Measurements from ENCODE around the gene HUWE1.

HUWE1 gene

GRCh38 chrX:53682885-53683555, 3.5 kb downstream of the HUWE1 start:
- H3K36me3 ChIP-seq (ENCODE audit: control insufficient read depth, insufficient read depth, low read length), result peaks cover 3% of the 10 kb centered on the region
- peaks cover 3% of the 10 kb centered on the region for H3K9me3 ChIP-seq (ENCODE audit: control insufficient read depth, insufficient read depth, low read length)
- H3K27me3 ChIP-seq (ENCODE audit: control insufficient read depth, insufficient read depth, low read length), result no peaks in the 10 kb centered on the region
- peak overlapping the region; percentile 82 for H3K4me3 ChIP-seq (ENCODE audit: low read depth, low read length)
- peak overlapping the region; percentile 93 for H3K9ac ChIP-seq (ENCODE audit: low read depth, low read length)
- H3K4me1 ChIP-seq (ENCODE audit: control insufficient read depth, insufficient read depth, low read length), result no peaks in the 10 kb centered on the region

DNA sequence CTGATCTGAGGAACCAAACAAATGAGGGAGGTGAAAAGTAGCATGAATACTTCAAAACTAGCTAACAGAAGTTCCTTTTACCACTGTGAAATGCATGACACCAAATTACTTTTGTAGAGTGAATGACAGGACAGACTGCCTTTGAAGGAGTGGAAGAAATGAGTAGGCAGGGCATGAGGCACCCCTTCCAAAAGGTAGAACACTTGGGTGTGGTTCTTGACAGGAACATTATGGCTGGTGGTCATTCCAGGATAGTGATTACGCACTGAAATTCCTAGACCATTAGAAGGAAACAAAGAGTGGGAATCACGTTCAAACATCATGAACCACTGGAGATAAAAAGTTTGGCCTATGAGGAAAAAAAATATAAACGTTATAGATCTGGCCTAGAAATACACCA, 4.9 kb downstream of the HUWE1 start:
- no peak overlapping the region for H3K9ac ChIP-seq (ENCODE audit: low read depth, low read length)
- H3K4me1 ChIP-seq (ENCODE audit: control insufficient read depth, insufficient read depth, low read length), result no peaks in the 10 kb centered on the region
- H3K36me3 ChIP-seq (ENCODE audit: control insufficient read depth, insufficient read depth, low read length), result peaks cover 3% of the 10 kb centered on the region
- H3K4me3 ChIP-seq (ENCODE audit: low read depth, low read length), result no peak overlapping the region
- peaks cover 3% of the 10 kb centered on the region for H3K9me3 ChIP-seq (ENCODE audit: control insufficient read depth, insufficient read depth, low read length)
- H3K27me3 ChIP-seq (ENCODE audit: control insufficient read depth, insufficient read depth, low read length), result no peaks in the 10 kb centered on the region

DNA sequence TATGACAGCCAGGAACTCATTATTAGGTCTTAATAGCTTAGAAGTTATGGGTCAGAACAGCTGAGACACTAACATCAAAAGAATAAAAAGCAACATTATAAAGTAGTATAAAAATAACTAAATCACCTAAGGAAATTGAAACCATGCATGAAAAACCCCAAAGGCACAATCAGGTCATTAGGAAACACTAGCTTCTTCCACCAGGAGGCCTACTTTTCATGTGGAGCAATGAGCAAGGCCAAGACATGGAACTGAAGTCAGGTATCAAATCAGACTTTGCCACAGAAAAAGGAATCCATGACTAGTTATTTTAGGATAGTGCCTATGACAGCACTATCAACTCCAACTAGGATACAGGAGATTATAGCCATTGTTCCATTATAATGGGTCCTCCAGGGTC, 7.9 kb downstream of the HUWE1 start:
- Histone ChIP-seq H3K36me3 (ENCODE audit: control insufficient read depth, insufficient read depth, low read length) (peaks cover 3% of the 10 kb centered on the region), H3K9me3 (ENCODE audit: control insufficient read depth, insufficient read depth, low read length) (no peaks in the 10 kb centered on the region), H3K4me1 (ENCODE audit: control insufficient read depth, insufficient read depth, low read length) (no peaks in the 10 kb centered on the region), H3K4me3 (ENCODE audit: low read depth, low read length) (no peak overlapping the region), H3K27me3 (ENCODE audit: control insufficient read depth, insufficient read depth, low read length) (no peaks in the 10 kb centered on the region), H3K9ac (ENCODE audit: low read depth, low read length) (no peak overlapping the region)

DNA sequence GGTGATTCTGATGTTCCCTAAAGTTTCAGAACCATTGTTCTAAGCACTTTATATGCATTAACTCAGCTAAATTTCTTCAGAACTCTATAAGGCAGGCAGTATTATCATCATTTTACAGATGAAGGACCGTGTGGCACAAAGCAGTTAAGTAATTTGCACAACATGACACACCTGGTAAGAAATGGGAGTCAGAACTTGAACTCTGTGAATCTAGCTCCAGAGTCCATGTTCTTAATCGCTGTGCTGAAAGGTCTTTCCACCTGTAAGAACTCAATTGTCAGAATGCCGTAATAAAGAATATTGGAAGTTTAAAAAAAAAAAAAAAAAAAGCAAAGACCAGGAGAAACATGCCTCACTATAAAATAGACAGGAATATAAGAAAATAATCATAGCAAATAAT, 9.2 kb downstream of the HUWE1 start:
- Histone ChIP-seq H3K27me3 (ENCODE audit: control insufficient read depth, insufficient read depth, low read length) (no peaks in the 10 kb centered on the region), H3K4me3 (ENCODE audit: low read depth, low read length) (no peak overlapping the region), H3K9ac (ENCODE audit: low read depth, low read length) (no peak overlapping the region), H3K9me3 (ENCODE audit: control insufficient read depth, insufficient read depth, low read length) (no peaks in the 10 kb centered on the region), H3K4me1 (ENCODE audit: control insufficient read depth, insufficient read depth, low read length) (no peaks in the 10 kb centered on the region), H3K36me3 (ENCODE audit: control insufficient read depth, insufficient read depth, low read length) (no peaks in the 10 kb centered on the region)

GRCh38 chrX:53674581-53674980, 11.9 kb downstream of the HUWE1 start:
- H3K36me3 ChIP-seq (ENCODE audit: control insufficient read depth, insufficient read depth, low read length), result no peaks in the 10 kb centered on the region

DNA sequence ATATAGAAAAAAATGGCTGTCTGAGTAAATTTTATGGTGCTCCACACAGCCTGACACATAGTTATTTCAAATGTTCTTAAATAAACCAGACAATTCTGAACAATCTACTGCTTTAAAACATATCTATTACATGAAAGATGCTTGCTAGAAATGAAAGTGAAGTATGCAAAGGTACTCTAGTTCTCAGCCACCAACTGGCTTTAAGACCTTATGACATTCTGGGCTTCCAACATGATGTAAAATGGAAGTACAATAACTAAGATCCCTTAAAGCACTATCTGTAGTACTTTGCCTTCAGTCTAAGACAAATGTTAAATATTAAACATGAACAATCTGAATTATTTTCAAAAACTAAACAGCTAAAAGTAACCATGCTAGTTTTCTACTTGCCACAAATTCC, 17.3 kb downstream of the HUWE1 start:
- H3K9me3 ChIP-seq (ENCODE audit: control insufficient read depth, insufficient read depth, low read length), result no peaks in the 10 kb centered on the region
- H3K36me3 ChIP-seq (ENCODE audit: control insufficient read depth, insufficient read depth, low read length), result peaks cover 2% of the 10 kb centered on the region

More at GRCh38 chrX:53674581-53674980, 11.9 kb downstream of the HUWE1 start:
- no peaks in the 10 kb centered on the region for H3K27me3 ChIP-seq (ENCODE audit: control insufficient read depth, insufficient read depth, low read length)
- no peaks in the 10 kb centered on the region for H3K9me3 ChIP-seq (ENCODE audit: control insufficient read depth, insufficient read depth, low read length)
- H3K4me1 ChIP-seq (ENCODE audit: control insufficient read depth, insufficient read depth, low read length), result no peaks in the 10 kb centered on the region
- no peak overlapping the region for H3K9ac ChIP-seq (ENCODE audit: low read depth, low read length)
- no peak overlapping the region for H3K4me3 ChIP-seq (ENCODE audit: low read depth, low read length)

GRCh38 chrX:53666171-53666570, 20.3 kb downstream of the HUWE1 start:
- Histone ChIP-seq H3K9me3 (ENCODE audit: control insufficient read depth, insufficient read depth, low read length) (no peaks in the 10 kb centered on the region), H3K4me3 (ENCODE audit: low read depth, low read length) (no peak overlapping the region), H3K4me1 (ENCODE audit: control insufficient read depth, insufficient read depth, low read length) (no peaks in the 10 kb centered on the region), H3K27me3 (ENCODE audit: control insufficient read depth, insufficient read depth, low read length) (no peaks in the 10 kb centered on the region), H3K9ac (ENCODE audit: low read depth, low read length) (no peak overlapping the region), H3K36me3 (ENCODE audit: control insufficient read depth, insufficient read depth, low read length) (peaks cover 2% of the 10 kb centered on the region)

More for the DNA sequence above, 17.3 kb downstream of the HUWE1 start:
- Histone ChIP-seq H3K27me3 (ENCODE audit: control insufficient read depth, insufficient read depth, low read length) (no peaks in the 10 kb centered on the region), H3K4me3 (ENCODE audit: low read depth, low read length) (no peak overlapping the region), H3K9ac (ENCODE audit: low read depth, low read length) (no peak overlapping the region), H3K4me1 (ENCODE audit: control insufficient read depth, insufficient read depth, low read length) (no peaks in the 10 kb centered on the region)

- H3K27me3 ChIP-seq (ENCODE audit: control insufficient read depth, insufficient read depth, low read length), result no peaks in the 10 kb centered on the region
- H3K9me3 ChIP-seq (ENCODE audit: control insufficient read depth, insufficient read depth, low read length), result no peaks in the 10 kb centered on the region
- no peaks in the 10 kb centered on the region for H3K4me1 ChIP-seq (ENCODE audit: control insufficient read depth, insufficient read depth, low read length)
- no peak overlapping the region for H3K4me3 ChIP-seq (ENCODE audit: low read depth, low read length)
- H3K9ac ChIP-seq (ENCODE audit: low read depth, low read length), result no peak overlapping the region
- no peaks in the 10 kb centered on the region for H3K36me3 ChIP-seq (ENCODE audit: control insufficient read depth, insufficient read depth, low read length)
These were observed 26.5 kb downstream of the HUWE1 start for GRCh38 chrX:53660004-53660403.

- Histone ChIP-seq H3K4me1 (ENCODE audit: control insufficient read depth, insufficient read depth, low read length) (no peaks in the 10 kb centered on the region), H3K27me3 (ENCODE audit: control insufficient read depth, insufficient read depth, low read length) (no peaks in the 10 kb centered on the region), H3K9ac (ENCODE audit: low read depth, low read length) (no peak overlapping the region), H3K9me3 (ENCODE audit: control insufficient read depth, insufficient read depth, low read length) (no peaks in the 10 kb centered on the region), H3K4me3 (ENCODE audit: low read depth, low read length) (no peak overlapping the region), H3K36me3 (ENCODE audit: control insufficient read depth, insufficient read depth, low read length) (no peaks in the 10 kb centered on the region)
These were observed 27.5 kb downstream of the HUWE1 start for GRCh38 chrX:53659039-53659438.

- Histone ChIP-seq H3K27me3 (ENCODE audit: control insufficient read depth, insufficient read depth, low read length) (no peaks in the 10 kb centered on the region), H3K9ac (ENCODE audit: low read depth, low read length) (no peak overlapping the region), H3K9me3 (ENCODE audit: control insufficient read depth, insufficient read depth, low read length) (no peaks in the 10 kb centered on the region), H3K36me3 (ENCODE audit: control insufficient read depth, insufficient read depth, low read length) (peaks cover 4% of the 10 kb centered on the region), H3K4me3 (ENCODE audit: low read depth, low read length) (no peak overlapping the region), H3K4me1 (ENCODE audit: control insufficient read depth, insufficient read depth, low read length) (no peaks in the 10 kb centered on the region)
These were observed 29.7 kb downstream of the HUWE1 start for GRCh38 chrX:53656845-53657244.

DNA sequence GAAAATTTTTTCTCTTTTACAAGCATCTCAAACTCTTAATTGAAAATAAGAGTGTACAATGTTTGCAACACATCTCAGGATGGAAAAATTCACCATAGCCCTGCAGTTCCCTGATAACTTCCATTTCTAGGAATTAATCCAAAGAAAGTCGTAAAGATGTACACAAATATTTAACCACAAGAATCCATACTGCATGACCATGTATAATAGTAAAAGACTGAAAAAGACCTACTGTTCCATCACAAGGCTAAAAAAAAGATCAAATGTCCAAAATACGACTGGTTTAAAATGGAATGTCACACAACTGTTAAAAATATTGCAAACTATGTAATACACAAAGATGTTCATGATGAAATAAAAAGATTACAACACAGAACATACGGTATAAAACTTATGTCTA, 32.1 kb downstream of the HUWE1 start:
- peaks cover 4% of the 10 kb centered on the region for H3K36me3 ChIP-seq (ENCODE audit: control insufficient read depth, insufficient read depth, low read length)

DNA sequence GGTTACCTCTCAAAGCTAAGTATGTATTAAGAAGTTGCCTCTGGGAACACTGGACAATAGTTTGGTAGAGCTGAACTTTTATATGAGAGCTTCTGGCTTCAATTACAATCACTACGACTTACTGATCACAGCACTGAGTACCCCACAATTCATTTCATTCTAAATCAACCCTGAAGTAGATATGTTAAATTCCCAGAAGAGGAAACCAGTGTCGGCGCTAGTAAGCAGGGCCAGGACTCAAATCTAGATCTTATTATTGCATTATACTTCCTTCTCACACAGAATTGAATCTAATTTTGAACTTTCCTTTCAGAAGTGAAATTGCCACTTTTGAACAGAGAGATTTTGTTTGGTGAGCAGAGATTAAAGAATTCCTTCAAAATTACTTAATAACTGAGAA, 41.8 kb downstream of the HUWE1 start:
- Histone ChIP-seq H3K4me3 (ENCODE audit: low read depth, low read length) (no peak overlapping the region), H3K9ac (ENCODE audit: low read depth, low read length) (no peak overlapping the region), H3K36me3 (ENCODE audit: control insufficient read depth, insufficient read depth, low read length) (peaks cover 16% of the 10 kb centered on the region), H3K27me3 (ENCODE audit: control insufficient read depth, insufficient read depth, low read length) (no peaks in the 10 kb centered on the region), H3K9me3 (ENCODE audit: control insufficient read depth, insufficient read depth, low read length) (no peaks in the 10 kb centered on the region), H3K4me1 (ENCODE audit: control insufficient read depth, insufficient read depth, low read length) (no peaks in the 10 kb centered on the region)

More for the DNA sequence above, 32.1 kb downstream of the HUWE1 start:
- Histone ChIP-seq H3K9me3 (ENCODE audit: control insufficient read depth, insufficient read depth, low read length) (no peaks in the 10 kb centered on the region), H3K4me1 (ENCODE audit: control insufficient read depth, insufficient read depth, low read length) (no peaks in the 10 kb centered on the region), H3K27me3 (ENCODE audit: control insufficient read depth, insufficient read depth, low read length) (no peaks in the 10 kb centered on the region), H3K4me3 (ENCODE audit: low read depth, low read length) (no peak overlapping the region), H3K9ac (ENCODE audit: low read depth, low read length) (no peak overlapping the region)
